K562 (cell line): Measurements from ENCODE around the gene SMOC2. TPM values are rescaled to one million over a fixed set of nuclear protein-coding genes. Genes with fewer than 3 reads are reported as not detected.

ENCODE experiments used
- ATAC-seq: fragments of 200-7000 bp; cut with Tn5 transposase; 3 replicates; pipeline ENCODE4 v1.9.1; 2020; ENCODE audit warnings: moderate library complexity
- BruUV-seq: library from RNA; stranded (reverse); fragments of 400-500 nt; replicated peaks from 2 replicates; lab custom pipeline; 2021; lab: Mats Ljungman, UMichigan
- CTCF ChIA-PET: fragments of 300-600 bp; formaldehyde crosslinking; extraction: SDS; loops from one replicate; lab custom pipeline; 2021; ENCODE audit warnings: low intra/inter-chr PET ratio; lab: Yijun Ruan, JAX
- POLR2A ChIA-PET: fragments of 300-600, 350-650 bp; sonication (Branson Sonifier 250); formaldehyde crosslinking; extraction: SDS; loops from one replicate; lab custom pipeline; 2021; ENCODE audit warnings: antibody characterized with exemption, inconsistent platforms; lab: Yijun Ruan, JAX
- DNase-seq, 4 experiments: peaks; one replicate each; pipeline versions ENCODE4 v3.0.0 to v3.0.0-alpha.2; 2011 to 2018; ENCODE audit warnings: low spot score in 3 of 4, mixed read lengths in 3 of 4; ENCODE audit errors: extremely low read depth in 1 of 4
- FAIRE-seq: peaks from 2 replicates; lab custom pipeline; 2011; peaks lifted over from hg19 to GRCh38; lab: Jason Lieb, UNC
- H2AFZ ChIP-seq: 2 replicates; pipeline ENCODE4 v1.6.0; 2011; ENCODE audit warnings: low read depth, low read length, control low read depth, inconsistent platforms
- H3K27ac ChIP-seq: fragments of 200-600 bp; 3 replicates; pipeline ENCODE4 v1.8.0; 2011; ENCODE audit warnings: low read depth, mild to moderate bottlenecking, control low read depth, inconsistent platforms, low read length, moderate library complexity, mixed read lengths; ENCODE audit errors: extremely low read depth
- H3K27me3 ChIP-seq, 2 experiments: fragments of 300-600 bp in 1 of 2; 2 replicates in 1 of 2; 3 replicates in 1 of 2; pipeline versions ENCODE4 v1.6.0 to v1.8.0; 2011; ENCODE audit warnings: inconsistent platforms in 2 of 2, low read length in 2 of 2, mild to moderate bottlenecking in 1 of 2, mixed read lengths in 1 of 2, moderate library complexity in 1 of 2; ENCODE audit not compliant: control insufficient read depth in 2 of 2, insufficient read depth in 2 of 2
- H3K36me3 ChIP-seq: fragments of 300-600 bp; 3 replicates; pipeline ENCODE4 v1.8.0; 2011; ENCODE audit warnings: mild to moderate bottlenecking, low read length, inconsistent platforms; ENCODE audit not compliant: control insufficient read depth, insufficient read depth
- H3K4me1 ChIP-seq, 2 experiments: fragments of 200-600 bp in 1 of 2; replicated peaks in 1 of 2; 2 replicates in 1 of 2; 3 replicates in 1 of 2; pipeline versions ENCODE4 v1.5.1 to v1.8.0; 2011; ENCODE audit warnings: inconsistent platforms in 2 of 2, low read length in 2 of 2, mild to moderate bottlenecking in 1 of 2, mixed read lengths in 1 of 2, moderate library complexity in 1 of 2; ENCODE audit not compliant: control insufficient read depth in 2 of 2, insufficient read depth in 2 of 2
- H3K4me2 ChIP-seq: 2 replicates; pipeline ENCODE4 v1.6.1; 2011; ENCODE audit warnings: low read length, control low read depth, inconsistent platforms, mixed read lengths; ENCODE audit not compliant: insufficient read depth
- H3K4me3 ChIP-seq: fragments of 200-600 bp; sonication (generic), shearing (Covaris generic); 2 replicates; pipeline ENCODE4 v1.5.1; 2016; ENCODE audit warnings: control low read depth, inconsistent platforms
- H3K79me2 ChIP-seq: fragments of 200-600 bp; 3 replicates; pipeline ENCODE4 v1.8.0; 2011; ENCODE audit warnings: low read length, inconsistent platforms; ENCODE audit not compliant: control insufficient read depth, insufficient read depth
- H3K9ac ChIP-seq, 2 experiments: 2 replicates each; pipeline versions ENCODE4 v1.6.0 to v1.6.1; 2011; ENCODE audit warnings: low read depth in 2 of 2, low read length in 2 of 2, control low read depth in 1 of 2, inconsistent platforms in 1 of 2, mild to moderate bottlenecking in 1 of 2, mixed read lengths in 1 of 2; ENCODE audit not compliant: insufficient read depth in 1 of 2
- H3K9me1 ChIP-seq: one replicate; pipeline ENCODE4 v1.6.0; 2011; ENCODE audit warnings: inconsistent platforms, mild to moderate bottlenecking, low read length, moderate library complexity; ENCODE audit not compliant: control insufficient read depth, insufficient read depth
- H3K9me3 ChIP-seq: replicated peaks from 2 replicates; pipeline ENCODE4 v1.5.1; 2011; ENCODE audit warnings: low read depth, low read length, inconsistent platforms; ENCODE audit not compliant: control insufficient read depth, insufficient read depth
- H4K20me1 ChIP-seq: replicated peaks from 2 replicates; pipeline ENCODE4 v1.6.1; 2011; ENCODE audit warnings: low read length, inconsistent platforms, mixed read lengths; ENCODE audit not compliant: control insufficient read depth, insufficient read depth
- BRCA1 ChIP-seq, 2 experiments: fragments of 450-650 bp in 1 of 2; sonication (generic) in 1 of 2; formaldehyde crosslinking in 1 of 2; IDR thresholded peaks; 2 replicates each; pipeline versions ENCODE4 v1.5.0 to v1.6.1; 2017 to 2020; ENCODE audit warnings: mild to moderate bottlenecking in 1 of 2, missing genetic modification reagents in 1 of 2
- NCOR1 ChIP-seq: fragments of 450-650 bp; IDR thresholded peaks from 2 replicates; pipeline ENCODE4 v1.6.1; 2016; ENCODE audit warnings: mild to moderate bottlenecking, moderate library complexity
- ZBTB8A ChIP-seq: fragments of 450-650 bp; IDR thresholded peaks from 2 replicates; pipeline ENCODE4 v1.6.1; 2018; ENCODE audit warnings: mild to moderate bottlenecking, moderate library complexity; ENCODE audit not compliant: partially characterized antibody
- ZNF143 ChIP-seq: sonication (generic); formaldehyde crosslinking; IDR thresholded peaks from 2 replicates; pipeline ENCODE4 v1.9.0; 2022; ENCODE audit warnings: mild to moderate bottlenecking, missing genetic modification reagents
- ZNF253 ChIP-seq: fragments of 250-450 bp; sonication (Bioruptor Pico); conservative IDR thresholded peaks from 2 replicates; pipeline ENCODE4 v1.6.1; 2021; ENCODE audit warnings: mild to moderate bottlenecking
- WGBS: fragments of 100-300 bp; shearing (Covaris generic); methylation state at CpG from one replicate; pipeline ENCODE4 v1.1.6; 2016; ENCODE audit warnings: low coverage, mixed read lengths; ENCODE audit not compliant: insufficient coverage; ENCODE audit errors: missing lambda C conversion rate; 5-methylcytosine and 5-hydroxymethylcytosine counted together
- in situ Hi-C: fragments of 300-500 bp; cut with MboI; formaldehyde crosslinking; loops from 4 replicates; pipeline ENCODE4 v1.15.0; 2018; ENCODE audit warnings: inconsistent platforms, mixed read lengths
- intact Hi-C: fragments of 100-400 bp; cut with micrococcal nuclease; formaldehyde crosslinking; loops from 2 replicates; pipeline ENCODE4 v1.14.2; 2022
- polyA plus RNA-seq, 8 experiments: library from polyadenylated mRNA; depleted of rRNA in 4 of 8; stranded (reverse) in 5 of 8; unstranded in 3 of 8; fragments of >200 nt; fragmentation: Nextera tagmentation in 2 of 8; fragmentation: Illumina TruSeq in 1 of 8; extraction: Ambion mirVana in 2 of 8; extraction: Trizol in 1 of 8; gene quantifications; 2 replicates each; pipeline versions ENCODE4 v1.2.1 to v1.2.3, GENCODE V29; 2011 to 2014; ENCODE audit warnings: inconsistent platforms in 1 of 8, missing spikeins in 1 of 8
- total RNA-seq, 7 experiments: library from RNA; depleted of rRNA in 6 of 7; stranded (reverse); fragments of >200 nt in 6 of 7; fragmentation: Illumina TruSeq in 2 of 7; extraction: Trizol in 2 of 7; gene quantifications; 2 replicates each; pipeline versions ENCODE4 v1.2.1 to v1.2.3, GENCODE V29; 2011 to 2021; ENCODE audit warnings: low replicate concordance in 1 of 7
- TF ChIP-seq, protein P1 (sequence below): fragments of 450-650 bp; formaldehyde crosslinking; IDR thresholded peaks from 2 replicates; pipeline ENCODE4 v1.4.0; 2020; ENCODE audit warnings: mild to moderate bottlenecking, moderate library complexity
- TF ChIP-seq, protein P2 (sequence below): fragments of 450-650 bp; IDR thresholded peaks from 2 replicates; pipeline ENCODE4 v1.6.1; 2017; ENCODE audit warnings: mild to moderate bottlenecking, moderate library complexity
- TF ChIP-seq, protein P3 (sequence below): sonication (generic); IDR thresholded peaks from 2 replicates; pipeline ENCODE4 v1.6.1; 2016
- TF ChIP-seq, protein P4 (sequence below): sonication (generic); formaldehyde crosslinking; IDR thresholded peaks from 2 replicates; pipeline ENCODE4 v1.8.0; 2022; ENCODE audit warnings: missing genetic modification reagents, mild to moderate bottlenecking, moderate library complexity, borderline replicate concordance
- TF ChIP-seq, protein P5 (sequence below): fragments of 450-650 bp; IDR thresholded peaks from 2 replicates; pipeline ENCODE4 v1.6.1; 2016; ENCODE audit warnings: missing biosample characterization, missing genetic modification characterization

The SMOC2 gene
- total and polyA plus RNA-seq, 9 of the 15 experiments (the other 6 are each of a cell fraction or from before 2014, with no cell fraction given), result 0.45 to 2.3 (median 1.1) TPM

DNA sequence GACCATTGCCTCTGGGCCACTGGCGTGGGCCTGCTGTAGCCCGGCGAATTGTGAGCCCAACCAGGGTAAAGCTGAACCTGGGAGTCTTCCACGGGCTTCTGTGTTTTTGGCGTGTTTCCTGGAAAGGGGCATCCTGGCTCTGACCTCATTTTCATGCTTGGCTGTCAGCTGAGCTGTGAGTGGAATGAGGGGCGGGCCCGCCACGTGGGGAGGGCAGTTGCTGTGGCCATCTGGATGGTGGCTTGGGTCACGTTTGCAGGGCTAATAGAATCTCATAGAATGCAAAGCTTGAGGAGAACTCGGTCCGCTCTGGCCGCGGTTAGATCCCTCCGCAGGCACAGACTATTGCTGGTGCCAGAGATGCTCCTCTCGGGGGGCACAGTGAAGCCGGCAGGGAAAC, 263.0 kb downstream of the SMOC2 start:
- no peaks in the 10 kb centered on the region for H3K9me3 ChIP-seq
- no peak overlapping the region for H3K27ac ChIP-seq
- H3K4me1 ChIP-seq, result no peaks in the 10 kb centered on the region
- no peak overlapping the region for H3K9ac ChIP-seq
- H3K36me3 ChIP-seq, result no peaks in the 10 kb centered on the region
- ATAC-seq (no peak), DNase-seq (no peak), FAIRE-seq (no peak)
- H3K79me2 ChIP-seq, result no peaks in the 10 kb centered on the region
- H3K4me2 ChIP-seq, result no peak overlapping the region
- no peaks in the 10 kb centered on the region for H3K9me1 ChIP-seq
- no TSS peak for BruUV-seq
- H2AFZ ChIP-seq, result no peak overlapping the region
- in situ Hi-C loops, result no loop called here
- H4K20me1 ChIP-seq, result peaks cover 15% of the 10 kb centered on the region; the same call in 1 of the 2 replicates
- peaks cover 36 to 67% of the 10 kb centered on the region in 2 experiments; a peak in 4 of 5 replicates for H3K27me3 ChIP-seq
- ChIA-PET POLR2A (interaction anchor here (0.7 kb wide), 1 partner anchor 21 kb away, joined by 3 read pairs; no protein-coding TSS in a partner anchor), CTCF (no interaction called here)
- intact Hi-C loops, result no loop called here
- H3K4me3 ChIP-seq, result no peak overlapping the region
- TF ChIP-seq BRCA1 (IDR thresholded peaks at IDR 0.05), result no peak
- no peak for TF ChIP-seq BRCA1 (CRISPR knock-in tag; IDR thresholded peaks at IDR 0.05)
- TF ChIP-seq, protein P1, sequence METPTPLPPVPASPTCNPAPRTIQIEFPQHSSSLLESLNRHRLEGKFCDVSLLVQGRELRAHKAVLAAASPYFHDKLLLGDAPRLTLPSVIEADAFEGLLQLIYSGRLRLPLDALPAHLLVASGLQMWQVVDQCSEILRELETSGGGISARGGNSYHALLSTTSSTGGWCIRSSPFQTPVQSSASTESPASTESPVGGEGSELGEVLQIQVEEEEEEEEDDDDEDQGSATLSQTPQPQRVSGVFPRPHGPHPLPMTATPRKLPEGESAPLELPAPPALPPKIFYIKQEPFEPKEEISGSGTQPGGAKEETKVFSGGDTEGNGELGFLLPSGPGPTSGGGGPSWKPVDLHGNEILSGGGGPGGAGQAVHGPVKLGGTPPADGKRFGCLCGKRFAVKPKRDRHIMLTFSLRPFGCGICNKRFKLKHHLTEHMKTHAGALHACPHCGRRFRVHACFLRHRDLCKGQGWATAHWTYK, result no peak
- TF ChIP-seq, protein P2, sequence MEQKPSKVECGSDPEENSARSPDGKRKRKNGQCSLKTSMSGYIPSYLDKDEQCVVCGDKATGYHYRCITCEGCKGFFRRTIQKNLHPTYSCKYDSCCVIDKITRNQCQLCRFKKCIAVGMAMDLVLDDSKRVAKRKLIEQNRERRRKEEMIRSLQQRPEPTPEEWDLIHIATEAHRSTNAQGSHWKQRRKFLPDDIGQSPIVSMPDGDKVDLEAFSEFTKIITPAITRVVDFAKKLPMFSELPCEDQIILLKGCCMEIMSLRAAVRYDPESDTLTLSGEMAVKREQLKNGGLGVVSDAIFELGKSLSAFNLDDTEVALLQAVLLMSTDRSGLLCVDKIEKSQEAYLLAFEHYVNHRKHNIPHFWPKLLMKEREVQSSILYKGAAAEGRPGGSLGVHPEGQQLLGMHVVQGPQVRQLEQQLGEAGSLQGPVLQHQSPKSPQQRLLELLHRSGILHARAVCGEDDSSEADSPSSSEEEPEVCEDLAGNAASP, result no peak
- TF ChIP-seq ZNF143, result no peak
- TF ChIP-seq ZBTB8A, result no peak
- TF ChIP-seq, protein P3, sequence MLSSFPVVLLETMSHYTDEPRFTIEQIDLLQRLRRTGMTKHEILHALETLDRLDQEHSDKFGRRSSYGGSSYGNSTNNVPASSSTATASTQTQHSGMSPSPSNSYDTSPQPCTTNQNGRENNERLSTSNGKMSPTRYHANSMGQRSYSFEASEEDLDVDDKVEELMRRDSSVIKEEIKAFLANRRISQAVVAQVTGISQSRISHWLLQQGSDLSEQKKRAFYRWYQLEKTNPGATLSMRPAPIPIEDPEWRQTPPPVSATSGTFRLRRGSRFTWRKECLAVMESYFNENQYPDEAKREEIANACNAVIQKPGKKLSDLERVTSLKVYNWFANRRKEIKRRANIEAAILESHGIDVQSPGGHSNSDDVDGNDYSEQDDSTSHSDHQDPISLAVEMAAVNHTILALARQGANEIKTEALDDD, result no peak
- no peak for TF ChIP-seq NCOR1
- no peak for TF ChIP-seq ZNF253
- TF ChIP-seq, protein P4, sequence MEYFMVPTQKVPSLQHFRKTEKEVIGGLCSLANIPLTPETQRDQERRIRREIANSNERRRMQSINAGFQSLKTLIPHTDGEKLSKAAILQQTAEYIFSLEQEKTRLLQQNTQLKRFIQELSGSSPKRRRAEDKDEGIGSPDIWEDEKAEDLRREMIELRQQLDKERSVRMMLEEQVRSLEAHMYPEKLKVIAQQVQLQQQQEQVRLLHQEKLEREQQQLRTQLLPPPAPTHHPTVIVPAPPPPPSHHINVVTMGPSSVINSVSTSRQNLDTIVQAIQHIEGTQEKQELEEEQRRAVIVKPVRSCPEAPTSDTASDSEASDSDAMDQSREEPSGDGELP, result no peak
- TF ChIP-seq, protein P5, sequence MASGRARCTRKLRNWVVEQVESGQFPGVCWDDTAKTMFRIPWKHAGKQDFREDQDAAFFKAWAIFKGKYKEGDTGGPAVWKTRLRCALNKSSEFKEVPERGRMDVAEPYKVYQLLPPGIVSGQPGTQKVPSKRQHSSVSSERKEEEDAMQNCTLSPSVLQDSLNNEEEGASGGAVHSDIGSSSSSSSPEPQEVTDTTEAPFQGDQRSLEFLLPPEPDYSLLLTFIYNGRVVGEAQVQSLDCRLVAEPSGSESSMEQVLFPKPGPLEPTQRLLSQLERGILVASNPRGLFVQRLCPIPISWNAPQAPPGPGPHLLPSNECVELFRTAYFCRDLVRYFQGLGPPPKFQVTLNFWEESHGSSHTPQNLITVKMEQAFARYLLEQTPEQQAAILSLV (tag), result no peak
- 2% methylated on average over 16 of the region's 16 CpGs for WGBS
